GM19239 (cell line): ENCODE results near the gene COA3.
"Not testable (repeated sequence)": the region's sequence is repeated elsewhere in the genome, so short reads cannot be mapped to it uniquely, and the experiment has no call there.

ENCODE experiments used
- DNase-seq: peaks from one replicate; pipeline ENCODE4 v3.0.0; 2011; ENCODE audit warnings: low spot score; ENCODE audit not compliant: insufficient read length
- FAIRE-seq: peaks from 2 replicates; lab custom pipeline; 2011; peaks lifted over from hg19 to GRCh38; lab: Jason Lieb, UNC

The COA3 gene

DNA sequence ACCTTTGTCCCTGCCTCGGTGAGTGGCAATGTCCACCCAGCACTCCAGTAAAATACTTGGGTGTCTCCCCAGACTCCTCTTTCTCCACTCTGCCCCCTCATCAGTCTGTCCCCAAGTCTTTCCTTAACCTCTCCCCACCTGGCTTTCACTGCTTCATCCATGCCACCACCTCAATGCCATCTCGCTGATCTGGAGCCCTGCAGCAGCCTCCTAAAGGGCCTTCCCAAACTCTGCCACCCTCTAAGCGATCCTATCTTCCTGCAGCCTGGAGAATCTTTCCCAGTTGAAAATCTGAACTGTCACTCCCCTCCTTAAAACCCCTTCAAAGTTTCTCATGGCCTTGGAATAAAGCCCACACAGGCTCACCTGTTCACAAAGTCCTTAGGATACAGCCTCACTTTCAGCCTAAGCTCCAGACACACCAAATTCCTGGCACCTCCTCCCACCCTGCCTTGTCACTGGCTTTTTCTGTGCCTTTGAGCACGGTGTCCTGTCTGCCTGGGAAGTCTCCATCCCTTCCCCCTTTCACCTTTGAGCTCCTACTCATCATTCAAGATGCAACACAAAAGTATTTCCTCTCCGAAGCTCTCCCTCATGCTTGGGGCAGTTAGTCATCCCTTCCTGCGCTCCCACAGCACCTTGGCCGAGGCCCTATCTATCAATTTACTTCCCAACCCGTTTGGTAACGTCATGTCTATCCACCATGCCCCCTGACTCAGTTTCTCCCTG is 15.3 kb downstream of the COA3 start:
- no peak for FAIRE-seq
- no peak for DNase-seq

GRCh38 chr17:42782166-42783061 is 16.1 kb downstream of the COA3 start:
- no peak for DNase-seq
- FAIRE-seq = no peak

GRCh38 chr17:42781639-42782165 is 16.8 kb downstream of the COA3 start:
- DNase-seq = no peak
- no peak for FAIRE-seq

DNA sequence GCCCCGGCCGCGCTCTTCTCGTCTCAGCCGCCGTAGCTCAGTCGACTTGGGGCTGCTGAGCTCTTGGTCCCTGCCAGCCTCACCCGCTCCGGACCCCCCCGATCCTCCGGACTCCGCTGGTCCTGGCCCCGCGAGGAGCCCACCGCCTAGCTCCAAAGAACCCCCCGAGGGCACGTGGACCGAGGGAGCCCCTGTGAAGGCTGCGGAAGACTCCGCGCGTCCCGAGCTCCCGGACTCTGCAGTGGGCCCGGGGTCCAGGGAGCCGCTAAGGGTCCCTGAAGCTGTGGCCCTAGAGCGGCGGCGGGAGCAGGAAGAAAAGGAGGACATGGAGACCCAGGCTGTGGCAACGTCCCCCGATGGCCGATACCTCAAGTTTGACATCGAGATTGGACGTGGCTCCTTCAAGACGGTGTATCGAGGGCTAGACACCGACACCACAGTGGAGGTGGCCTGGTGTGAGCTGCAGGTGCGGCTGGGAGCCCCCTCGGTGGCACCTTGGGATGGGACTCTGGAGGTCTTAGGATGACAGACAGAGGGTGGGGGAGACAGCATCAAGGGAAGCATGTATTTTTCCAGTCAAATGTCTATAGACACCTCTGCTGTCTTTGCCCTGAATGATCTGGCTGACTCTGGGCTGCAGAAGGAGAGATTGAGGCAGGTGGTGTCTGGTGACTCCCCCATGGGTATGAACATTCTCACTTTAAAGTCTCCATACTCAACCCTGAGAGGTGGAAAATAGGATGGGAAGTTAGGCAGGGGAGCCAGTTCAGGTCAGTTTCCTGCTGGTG is 17.5 kb downstream of the COA3 start:
- DNase-seq (no peak), FAIRE-seq (no peak)

GRCh38 chr17:42779936-42780850 is 18.3 kb downstream of the COA3 start, which contains the start of gene WNK4:
Gene WNK4, plus strand, starts transcription at chr17:42780610. Its CDS starts 89 bp downstream, at chr17:42780699.
- no peak for FAIRE-seq
- no peak for DNase-seq

DNA sequence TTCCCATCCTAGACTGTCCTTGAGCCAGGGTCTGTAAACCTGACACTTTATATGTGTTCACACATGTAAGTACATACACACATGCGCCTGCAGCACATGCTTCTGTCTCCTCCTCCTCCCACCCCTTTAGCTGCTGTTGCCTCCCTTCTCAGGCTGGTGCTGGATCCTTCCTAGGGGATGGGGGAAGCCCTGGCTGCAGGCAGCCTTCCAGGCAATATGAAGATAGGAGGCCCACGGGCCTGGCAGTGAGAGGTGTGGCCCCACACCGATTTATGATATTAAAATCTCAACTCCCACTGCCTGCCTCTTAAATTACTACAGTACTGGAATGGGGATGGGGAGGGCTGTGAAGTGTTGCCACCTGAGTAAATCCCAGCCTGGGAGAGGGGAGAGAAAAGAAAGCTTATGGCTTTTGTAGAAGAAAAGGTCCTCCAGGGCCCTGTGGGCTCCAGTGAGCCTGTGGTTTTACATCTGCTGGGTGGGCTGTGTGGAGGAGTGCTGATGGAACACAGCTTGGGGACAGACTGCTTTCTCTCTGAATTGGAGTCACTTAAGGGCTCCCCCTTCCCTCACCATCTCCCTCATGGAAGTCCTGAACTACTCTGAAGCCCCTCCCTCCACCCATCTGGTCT is 19.1 kb downstream of the COA3 start:
- FAIRE-seq = no peak
- DNase-seq = no peak

- DNase-seq = no peak
- FAIRE-seq = no peak
Observed at GRCh38 chr17:42778570-42778969, 19.9 kb downstream of the COA3 start.

DNA sequence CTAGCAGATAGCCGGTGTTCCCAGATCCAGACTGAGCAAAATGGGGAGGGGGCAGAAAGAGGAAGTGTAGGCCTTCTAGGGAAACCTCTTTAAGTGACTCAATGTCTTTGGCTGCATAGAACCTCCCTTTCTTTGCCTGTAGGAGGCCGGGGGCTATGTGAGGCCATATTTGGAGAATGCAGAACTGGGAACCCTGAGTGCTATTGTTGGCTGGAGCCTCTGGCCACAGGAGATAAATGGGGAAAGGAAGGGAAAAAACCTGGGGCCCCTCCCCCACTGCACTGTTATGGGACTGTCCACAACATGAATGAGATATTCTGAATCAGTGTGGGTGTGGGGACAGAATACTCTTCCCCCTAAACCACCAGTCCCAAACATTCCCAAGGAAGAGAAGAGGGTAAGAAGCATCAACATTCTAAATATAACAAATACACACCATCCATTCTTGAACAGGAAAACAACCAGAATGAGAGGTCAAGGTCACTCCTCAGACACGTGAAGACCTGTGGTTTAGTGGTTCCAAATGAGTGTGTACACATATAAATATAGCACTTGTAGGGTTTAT is 22.9 kb downstream of the COA3 start:
- DNase-seq = no peak
- no peak for FAIRE-seq

GRCh38 chr17:42774066-42774745 is 24.3 kb downstream of the COA3 start:
- FAIRE-seq = no peak
- no peak for DNase-seq

GRCh38 chr17:42773290-42774035 is 25.0 kb downstream of the COA3 start, which contains the start of gene VPS25:
Gene VPS25, plus strand, starts transcription at chr17:42773449. Its CDS starts 27 bp downstream, at chr17:42773476.
- peak; percentile 85 for DNase-seq
- peak; percentile 93 for FAIRE-seq

DNA sequence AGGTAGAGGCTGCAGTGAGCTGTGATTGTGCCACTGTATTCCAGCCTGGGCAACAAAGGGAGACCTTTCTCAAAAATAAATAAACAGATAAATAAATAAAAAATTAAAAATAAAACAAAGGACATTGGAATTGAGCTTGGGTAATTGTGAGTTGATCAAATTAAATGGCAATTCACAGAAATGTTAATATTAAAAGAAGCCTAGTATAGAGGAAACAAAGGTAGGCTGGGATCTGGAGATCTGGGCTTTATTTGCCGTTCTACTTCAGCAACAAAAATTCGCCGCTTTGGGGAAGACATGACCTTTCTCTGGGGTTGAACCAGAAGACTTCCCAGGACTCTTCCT is 25.6 kb downstream of the COA3 start:
- DNase-seq = no peak
- no peak for FAIRE-seq

GRCh38 chr17:42769964-42770363 is 28.5 kb downstream of the COA3 start:
- not testable (repeated sequence) for DNase-seq, FAIRE-seq

DNA sequence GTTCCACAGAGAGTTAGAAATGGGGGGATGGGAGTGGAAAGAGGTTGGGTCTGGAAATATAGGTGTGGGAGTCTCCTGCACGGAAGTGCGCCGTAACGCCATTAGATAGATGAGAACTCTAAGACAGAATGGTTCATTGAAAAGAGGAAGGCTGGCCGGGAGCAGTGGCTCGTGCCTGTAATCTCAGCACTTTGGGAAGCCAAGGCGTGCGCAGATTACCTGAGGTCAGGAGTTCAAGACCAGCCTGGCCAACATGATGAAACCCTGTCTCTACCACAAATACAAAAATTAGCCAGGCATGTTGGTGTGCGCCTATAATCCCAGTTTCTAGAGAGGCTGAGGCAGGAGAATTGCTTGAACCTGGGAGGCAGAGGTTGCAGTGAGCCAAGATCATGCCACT is 30.5 kb downstream of the COA3 start:
- DNase-seq, FAIRE-seq: not testable (repeated sequence)

DNA sequence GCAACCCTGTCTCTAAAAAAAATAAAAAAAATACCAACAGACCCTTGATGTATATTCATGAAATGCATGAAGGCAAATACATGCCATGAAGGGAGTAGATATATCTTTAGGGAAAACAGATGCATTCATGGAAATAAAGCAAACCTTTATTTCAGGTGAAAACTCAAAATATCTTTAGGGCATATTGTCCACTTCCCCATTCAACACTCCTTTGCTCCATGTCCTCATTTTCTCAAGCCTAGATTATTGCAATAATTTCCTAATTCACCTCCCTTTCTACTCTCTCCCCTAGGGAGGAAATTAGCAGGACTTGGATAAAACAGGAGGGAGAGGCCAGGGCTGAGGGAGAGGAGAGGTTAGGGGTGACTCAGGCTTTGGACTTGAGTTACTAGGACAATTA is 31.0 kb downstream of the COA3 start:
- DNase-seq = no peak
- FAIRE-seq = no peak

DNA sequence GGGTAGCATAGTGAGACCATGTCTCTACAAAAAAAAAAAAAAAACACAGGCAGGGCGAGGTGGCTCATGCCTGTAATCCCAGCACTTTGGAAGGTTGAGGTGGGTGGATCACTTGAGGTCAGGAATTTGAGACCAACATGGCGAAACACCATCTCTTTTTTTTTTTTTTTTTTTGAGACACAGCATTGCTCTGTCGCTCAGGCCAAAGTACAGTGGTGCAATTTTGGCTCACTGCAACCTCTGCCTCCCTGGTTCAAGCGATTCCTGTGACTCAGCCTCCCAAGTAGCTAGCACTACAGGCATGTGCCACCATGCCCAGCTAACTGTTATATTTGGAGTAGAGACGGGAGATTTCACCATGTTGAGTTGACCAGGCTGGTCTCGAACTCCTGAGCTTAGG is 32.4 kb downstream of the COA3 start:
- DNase-seq (no peak), FAIRE-seq (no peak)

DNA sequence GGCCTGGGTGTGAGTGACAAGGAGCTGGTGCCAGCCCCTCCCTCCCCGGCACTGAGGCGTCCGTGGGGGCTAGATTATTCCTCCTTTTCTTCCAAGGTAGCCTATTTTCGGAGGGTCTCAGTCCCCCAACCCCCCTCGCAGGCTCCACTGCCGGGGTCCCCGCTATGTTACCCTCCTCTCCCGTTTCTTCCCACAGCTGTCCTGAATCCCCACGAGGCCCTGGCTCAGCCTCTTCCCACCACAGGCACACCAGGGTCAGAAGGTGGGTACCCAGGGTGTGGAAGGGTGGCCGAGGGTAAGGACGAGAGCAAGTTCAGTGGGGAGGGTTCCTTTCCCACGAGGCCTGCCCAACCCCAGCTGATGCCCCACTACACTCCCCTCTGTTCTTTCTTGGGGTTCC is 36.9 kb downstream of the COA3 start:
- FAIRE-seq (no peak), DNase-seq (no peak)
